Measurements from ENCODE around the gene ANKRD34A. TPM values are rescaled to one million over a fixed set of nuclear protein-coding genes. Genes with fewer than 3 reads are reported as not detected.
A peak's percentile ranks its signal among the peaks of the same experiment; 100 is the strongest.

The ANKRD34A gene
- total and polyA plus RNA-seq, 2 experiments from 2014 or later, result 0.16 to 0.35 TPM

- 0 out of 2 replicates have a peak, but pooled peaks cover 4% of the 10 kb centered on the region for H3F3A ChIP-seq (replicated peaks; ENCODE audit: low read depth)
- TF ChIP-seq EZH2 (IDR thresholded peaks at IDR 0.05; ENCODE audit: low read depth, unreplicated experiment) (peak; percentile 61), EZH2phosphoT487 (IDR thresholded peaks at IDR 0.05; ENCODE audit: unreplicated experiment) (peak; percentile 49)
- TF ChIP-seq, protein P1, sequence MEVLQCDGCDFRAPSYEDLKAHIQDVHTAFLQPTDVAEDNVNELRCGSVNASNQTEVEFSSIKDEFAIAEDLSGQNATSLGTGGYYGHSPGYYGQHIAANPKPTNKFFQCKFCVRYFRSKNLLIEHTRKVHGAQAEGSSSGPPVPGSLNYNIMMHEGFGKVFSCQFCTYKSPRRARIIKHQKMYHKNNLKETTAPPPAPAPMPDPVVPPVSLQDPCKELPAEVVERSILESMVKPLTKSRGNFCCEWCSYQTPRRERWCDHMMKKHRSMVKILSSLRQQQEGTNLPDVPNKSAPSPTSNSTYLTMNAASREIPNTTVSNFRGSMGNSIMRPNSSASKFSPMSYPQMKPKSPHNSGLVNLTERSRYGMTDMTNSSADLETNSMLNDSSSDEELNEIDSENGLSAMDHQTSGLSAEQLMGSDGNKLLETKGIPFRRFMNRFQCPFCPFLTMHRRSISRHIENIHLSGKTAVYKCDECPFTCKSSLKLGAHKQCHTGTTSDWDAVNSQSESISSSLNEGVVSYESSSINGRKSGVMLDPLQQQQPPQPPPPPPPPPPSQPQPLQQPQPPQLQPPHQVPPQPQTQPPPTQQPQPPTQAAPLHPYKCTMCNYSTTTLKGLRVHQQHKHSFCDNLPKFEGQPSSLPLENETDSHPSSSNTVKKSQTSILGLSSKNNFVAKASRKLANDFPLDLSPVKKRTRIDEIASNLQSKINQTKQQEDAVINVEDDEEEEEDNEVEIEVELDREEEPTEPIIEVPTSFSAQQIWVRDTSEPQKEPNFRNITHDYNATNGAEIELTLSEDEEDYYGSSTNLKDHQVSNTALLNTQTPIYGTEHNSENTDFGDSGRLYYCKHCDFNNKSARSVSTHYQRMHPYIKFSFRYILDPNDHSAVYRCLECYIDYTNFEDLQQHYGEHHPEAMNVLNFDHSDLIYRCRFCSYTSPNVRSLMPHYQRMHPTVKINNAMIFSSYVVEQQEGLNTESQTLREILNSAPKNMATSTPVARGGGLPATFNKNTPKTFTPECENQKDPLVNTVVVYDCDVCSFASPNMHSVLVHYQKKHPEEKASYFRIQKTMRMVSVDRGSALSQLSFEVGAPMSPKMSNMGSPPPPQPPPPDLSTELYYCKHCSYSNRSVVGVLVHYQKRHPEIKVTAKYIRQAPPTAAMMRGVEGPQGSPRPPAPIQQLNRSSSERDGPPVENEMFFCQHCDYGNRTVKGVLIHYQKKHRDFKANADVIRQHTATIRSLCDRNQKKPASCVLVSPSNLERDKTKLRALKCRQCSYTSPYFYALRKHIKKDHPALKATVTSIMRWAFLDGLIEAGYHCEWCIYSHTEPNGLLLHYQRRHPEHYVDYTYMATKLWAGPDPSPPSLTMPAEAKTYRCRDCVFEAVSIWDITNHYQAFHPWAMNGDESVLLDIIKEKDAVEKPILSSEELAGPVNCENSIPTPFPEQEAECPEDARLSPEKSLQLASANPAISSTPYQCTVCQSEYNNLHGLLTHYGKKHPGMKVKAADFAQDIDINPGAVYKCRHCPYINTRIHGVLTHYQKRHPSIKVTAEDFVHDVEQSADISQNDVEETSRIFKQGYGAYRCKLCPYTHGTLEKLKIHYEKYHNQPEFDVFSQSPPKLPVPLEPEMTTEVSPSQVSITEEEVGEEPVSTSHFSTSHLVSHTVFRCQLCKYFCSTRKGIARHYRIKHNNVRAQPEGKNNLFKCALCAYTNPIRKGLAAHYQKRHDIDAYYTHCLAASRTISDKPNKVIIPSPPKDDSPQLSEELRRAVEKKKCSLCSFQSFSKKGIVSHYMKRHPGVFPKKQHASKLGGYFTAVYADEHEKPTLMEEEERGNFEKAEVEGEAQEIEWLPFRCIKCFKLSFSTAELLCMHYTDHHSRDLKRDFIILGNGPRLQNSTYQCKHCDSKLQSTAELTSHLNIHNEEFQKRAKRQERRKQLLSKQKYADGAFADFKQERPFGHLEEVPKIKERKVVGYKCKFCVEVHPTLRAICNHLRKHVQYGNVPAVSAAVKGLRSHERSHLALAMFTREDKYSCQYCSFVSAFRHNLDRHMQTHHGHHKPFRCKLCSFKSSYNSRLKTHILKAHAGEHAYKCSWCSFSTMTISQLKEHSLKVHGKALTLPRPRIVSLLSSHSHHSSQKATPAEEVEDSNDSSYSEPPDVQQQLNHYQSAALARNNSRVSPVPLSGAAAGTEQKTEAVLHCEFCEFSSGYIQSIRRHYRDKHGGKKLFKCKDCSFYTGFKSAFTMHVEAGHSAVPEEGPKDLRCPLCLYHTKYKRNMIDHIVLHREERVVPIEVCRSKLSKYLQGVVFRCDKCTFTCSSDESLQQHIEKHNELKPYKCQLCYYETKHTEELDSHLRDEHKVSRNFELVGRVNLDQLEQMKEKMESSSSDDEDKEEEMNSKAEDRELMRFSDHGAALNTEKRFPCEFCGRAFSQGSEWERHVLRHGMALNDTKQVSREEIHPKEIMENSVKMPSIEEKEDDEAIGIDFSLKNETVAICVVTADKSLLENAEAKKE (CRISPR knock-in tag; IDR thresholded peaks at IDR 0.05), result no peak
- peak overlapping the region; percentile 93 for H3K4me2 ChIP-seq
- Mint-ChIP-seq H3K4me1 (peaks cover 27% of the 10 kb centered on the region), H3K4me3 (peak overlapping the region; percentile 95), H3K27me3 (ENCODE audit: insufficient read depth, low read depth, poor library complexity) (peaks cover 62% of the 10 kb centered on the region), H3K36me3 (ENCODE audit: low read depth) (peaks cover under 1% of the 10 kb centered on the region; the same call in 1 of the 3 replicates), H3K9me3 (peaks cover 5% of the 10 kb centered on the region), H3K27ac (no peak overlapping the region)
- H2AFZ ChIP-seq, result peak overlapping the region; percentile 94
- no peaks in the 10 kb centered on the region for H3K79me2 ChIP-seq (replicated peaks; ENCODE audit: insufficient read depth)
- no peak overlapping the region for H3K27ac ChIP-seq (ENCODE audit: low read depth)
- DNase-seq (ENCODE audit: low spot score), result peak; percentile 55
- ATAC-seq, result no peak
- H3K4me1 ChIP-seq (ENCODE audit: insufficient read depth), result peaks cover 26% of the 10 kb centered on the region
- peaks cover 60% of the 10 kb centered on the region for H3K27me3 ChIP-seq (ENCODE audit: insufficient read depth)
- H3K36me3 ChIP-seq (ENCODE audit: insufficient read depth), result no peaks in the 10 kb centered on the region
- peak overlapping the region; percentile 90 for H3K4me3 ChIP-seq
- H4K20me1 ChIP-seq (replicated peaks; ENCODE audit: insufficient read depth), result no peaks in the 10 kb centered on the region
- no peaks in the 10 kb centered on the region for H3K9me2 ChIP-seq (ENCODE audit: insufficient read depth)
Observed at GRCh38 chr1:145962157-145963102, 1.9 kb downstream of the ANKRD34A start.
